ENCODE results near the gene LRCH1.

- TF ChIP-seq CTCF (IDR thresholded peaks at IDR 0.05) (no peak), POLR2A (IDR thresholded peaks at IDR 0.05) (no peak)
These were observed 41.6 kb downstream of the LRCH1 start for GRCh38 chr13:46594374-46595078.
